ENCODE measurements around the gene SOWAHA.

Gene SOWAHA

DNA sequence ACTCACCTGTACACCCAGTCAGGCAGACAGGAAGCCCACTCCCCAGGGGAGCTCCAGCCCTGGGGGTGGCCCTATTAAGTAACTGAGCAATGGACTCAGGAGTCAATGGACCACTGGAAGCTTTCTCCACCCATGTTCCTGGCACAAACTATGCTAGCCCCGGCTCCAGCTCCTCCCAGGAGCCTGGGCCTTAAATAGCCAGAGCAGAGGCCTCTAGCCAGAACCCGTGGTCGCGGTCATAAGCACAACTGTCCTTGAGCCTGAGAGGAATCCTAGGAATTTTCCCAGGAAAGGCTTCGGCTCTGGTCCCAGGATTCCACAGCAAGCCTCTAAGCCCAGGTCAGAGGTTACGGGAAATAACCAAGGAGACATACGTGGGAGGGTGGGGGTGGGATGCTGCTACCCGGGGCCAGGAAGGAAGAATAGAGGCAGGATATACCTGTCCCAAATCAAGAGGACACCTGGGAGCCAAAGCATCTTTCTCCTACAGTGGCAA lies 41.6 kb upstream of the SOWAHA start:
- TF ChIP-seq FOXP2 (optimal IDR thresholded peaks at IDR 0.05; ENCODE audit: borderline replicate concordance, extremely low read depth, extremely low read length, insufficient read depth) (no peak), POLR2AphosphoS5 (IDR thresholded peaks at IDR 0.05; ENCODE audit: low read depth, low read length) (no peak), SIN3A (IDR thresholded peaks at IDR 0.05; ENCODE audit: borderline replicate concordance, insufficient read depth, low read length) (no peak), TAF1 (IDR thresholded peaks at IDR 0.05; ENCODE audit: borderline replicate concordance, insufficient read depth, low read length) (no peak)
- TF ChIP-seq, protein P1, sequence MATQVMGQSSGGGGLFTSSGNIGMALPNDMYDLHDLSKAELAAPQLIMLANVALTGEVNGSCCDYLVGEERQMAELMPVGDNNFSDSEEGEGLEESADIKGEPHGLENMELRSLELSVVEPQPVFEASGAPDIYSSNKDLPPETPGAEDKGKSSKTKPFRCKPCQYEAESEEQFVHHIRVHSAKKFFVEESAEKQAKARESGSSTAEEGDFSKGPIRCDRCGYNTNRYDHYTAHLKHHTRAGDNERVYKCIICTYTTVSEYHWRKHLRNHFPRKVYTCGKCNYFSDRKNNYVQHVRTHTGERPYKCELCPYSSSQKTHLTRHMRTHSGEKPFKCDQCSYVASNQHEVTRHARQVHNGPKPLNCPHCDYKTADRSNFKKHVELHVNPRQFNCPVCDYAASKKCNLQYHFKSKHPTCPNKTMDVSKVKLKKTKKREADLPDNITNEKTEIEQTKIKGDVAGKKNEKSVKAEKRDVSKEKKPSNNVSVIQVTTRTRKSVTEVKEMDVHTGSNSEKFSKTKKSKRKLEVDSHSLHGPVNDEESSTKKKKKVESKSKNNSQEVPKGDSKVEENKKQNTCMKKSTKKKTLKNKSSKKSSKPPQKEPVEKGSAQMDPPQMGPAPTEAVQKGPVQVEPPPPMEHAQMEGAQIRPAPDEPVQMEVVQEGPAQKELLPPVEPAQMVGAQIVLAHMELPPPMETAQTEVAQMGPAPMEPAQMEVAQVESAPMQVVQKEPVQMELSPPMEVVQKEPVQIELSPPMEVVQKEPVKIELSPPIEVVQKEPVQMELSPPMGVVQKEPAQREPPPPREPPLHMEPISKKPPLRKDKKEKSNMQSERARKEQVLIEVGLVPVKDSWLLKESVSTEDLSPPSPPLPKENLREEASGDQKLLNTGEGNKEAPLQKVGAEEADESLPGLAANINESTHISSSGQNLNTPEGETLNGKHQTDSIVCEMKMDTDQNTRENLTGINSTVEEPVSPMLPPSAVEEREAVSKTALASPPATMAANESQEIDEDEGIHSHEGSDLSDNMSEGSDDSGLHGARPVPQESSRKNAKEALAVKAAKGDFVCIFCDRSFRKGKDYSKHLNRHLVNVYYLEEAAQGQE (IDR thresholded peaks at IDR 0.05; ENCODE audit: insufficient read depth in 1 of 2, low read depth in 2 of 2, low read length in 2 of 2) = no peak

- TF ChIP-seq SIN3A (IDR thresholded peaks at IDR 0.05; ENCODE audit: borderline replicate concordance, insufficient read depth, low read length) = no peak
- TF ChIP-seq POLR2AphosphoS5 (IDR thresholded peaks at IDR 0.05; ENCODE audit: low read depth, low read length) = no peak
- TF ChIP-seq TAF1 (IDR thresholded peaks at IDR 0.05; ENCODE audit: borderline replicate concordance, insufficient read depth, low read length) = no peak
- TF ChIP-seq, protein P1 (IDR thresholded peaks at IDR 0.05; ENCODE audit: insufficient read depth in 1 of 2, low read depth in 2 of 2, low read length in 2 of 2) = no peak
- TF ChIP-seq FOXP2 (optimal IDR thresholded peaks at IDR 0.05; ENCODE audit: borderline replicate concordance, extremely low read depth, extremely low read length, insufficient read depth) = no peak
Measured at GRCh38 chr5:132772291-132773070, 40.6 kb upstream of the SOWAHA start.

DNA sequence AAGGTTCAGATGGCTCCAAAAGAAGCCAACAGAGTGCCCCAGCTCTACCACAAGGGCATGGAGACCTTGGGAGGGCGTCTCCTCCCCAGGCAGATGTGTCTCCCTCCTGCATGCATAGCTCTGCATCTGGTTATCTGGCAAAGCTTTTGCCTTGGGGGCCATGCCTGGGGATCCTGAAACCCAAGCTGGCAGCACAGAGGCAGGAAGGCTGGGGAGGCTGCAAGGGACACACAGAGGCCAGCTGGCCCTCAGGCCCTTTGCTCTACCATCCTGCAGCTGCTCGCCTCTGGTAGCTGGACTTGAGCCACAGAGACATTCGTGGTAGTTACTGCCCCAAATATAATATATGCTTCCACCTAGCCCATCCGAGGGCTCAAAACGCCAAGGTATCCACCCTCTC lies 40.0 kb upstream of the SOWAHA start:
- TF ChIP-seq, protein P1 (IDR thresholded peaks at IDR 0.05; ENCODE audit: insufficient read depth in 1 of 2, low read depth in 2 of 2, low read length in 2 of 2) = no peak
- TF ChIP-seq SIN3A (IDR thresholded peaks at IDR 0.05; ENCODE audit: borderline replicate concordance, insufficient read depth, low read length) (no peak), FOXP2 (optimal IDR thresholded peaks at IDR 0.05; ENCODE audit: borderline replicate concordance, extremely low read depth, extremely low read length, insufficient read depth) (no peak), POLR2AphosphoS5 (IDR thresholded peaks at IDR 0.05; ENCODE audit: low read depth, low read length) (no peak), TAF1 (IDR thresholded peaks at IDR 0.05; ENCODE audit: borderline replicate concordance, insufficient read depth, low read length) (no peak)

GRCh38 chr5:132773601-132774355 lies 39.3 kb upstream of the SOWAHA start:
- TF ChIP-seq POLR2AphosphoS5 (IDR thresholded peaks at IDR 0.05; ENCODE audit: low read depth, low read length) (no peak), TAF1 (IDR thresholded peaks at IDR 0.05; ENCODE audit: borderline replicate concordance, insufficient read depth, low read length) (no peak), FOXP2 (optimal IDR thresholded peaks at IDR 0.05; ENCODE audit: borderline replicate concordance, extremely low read depth, extremely low read length, insufficient read depth) (no peak), SIN3A (IDR thresholded peaks at IDR 0.05; ENCODE audit: borderline replicate concordance, insufficient read depth, low read length) (no peak)
- TF ChIP-seq, protein P1 (IDR thresholded peaks at IDR 0.05; ENCODE audit: insufficient read depth in 1 of 2, low read depth in 2 of 2, low read length in 2 of 2) = no peak
